HepG2 (cell line): ENCODE data around the gene NT5C. TPM values are rescaled to one million over a fixed set of nuclear protein-coding genes. Genes with fewer than 3 reads are reported as not detected.

Experiments
- ASH2L ChIP-seq: fragments of 300-600, 200-600 bp; sonication (generic); IDR thresholded peaks from 2 replicates; pipeline ENCODE4 v1.7.0; 2017; ENCODE audit warnings: low read depth, mild to moderate bottlenecking, moderate library complexity, mixed read lengths, low read length; ENCODE audit not compliant: insufficient read length
- CREB1 ChIP-seq, 2 experiments: fragments of 450-650 bp in 1 of 2; IDR thresholded peaks; 2 replicates each; pipeline ENCODE4 v1.6.1; 2016 to 2017; ENCODE audit warnings: control low read depth in 1 of 2, mild to moderate bottlenecking in 1 of 2, missing compliant biosample characterization in 1 of 2, missing genetic modification characterization in 1 of 2
- FOXK1 ChIP-seq: sonication (generic); formaldehyde crosslinking; IDR thresholded peaks from 2 replicates; pipeline ENCODE4 v1.4.0; 2020; ENCODE audit warnings: low read depth, missing genetic modification reagents, borderline replicate concordance
- MXI1 ChIP-seq: IDR thresholded peaks from 3 replicates; pipeline ENCODE4 v1.6.1; 2012; ENCODE audit warnings: low read depth, low read length, inconsistent platforms, borderline replicate concordance
- PPARG ChIP-seq: conservative IDR thresholded peaks from 2 replicates; pipeline ENCODE4 v1.6.1; 2016; ENCODE audit warnings: missing biosample characterization, missing genetic modification reagents
- THAP7 ChIP-seq: sonication (generic); formaldehyde crosslinking; IDR thresholded peaks from 2 replicates; pipeline ENCODE4 v1.8.1; 2023; ENCODE audit warnings: mild to moderate bottlenecking, missing genetic modification reagents
- ZKSCAN5 ChIP-seq: sonication (generic); formaldehyde crosslinking; IDR thresholded peaks from 2 replicates; pipeline ENCODE4 v1.5.1; 2020; ENCODE audit warnings: mild to moderate bottlenecking, missing genetic modification reagents
- ZNF296 ChIP-seq: sonication (generic); formaldehyde crosslinking; conservative IDR thresholded peaks from 2 replicates; pipeline ENCODE4 v1.5.0; 2020; ENCODE audit warnings: mild to moderate bottlenecking, missing genetic modification reagents
- ZNF564 ChIP-seq: sonication (generic); formaldehyde crosslinking; IDR thresholded peaks from 2 replicates; pipeline ENCODE4 v1.8.1; 2023; ENCODE audit warnings: mild to moderate bottlenecking, missing genetic modification reagents
- ZNF609 ChIP-seq: sonication (generic); formaldehyde crosslinking; IDR thresholded peaks from 2 replicates; pipeline ENCODE4 v1.4.0; 2020; ENCODE audit warnings: mild to moderate bottlenecking, missing genetic modification reagents, borderline replicate concordance
- ZNF660 ChIP-seq: sonication (generic); formaldehyde crosslinking; IDR thresholded peaks from 2 replicates; pipeline ENCODE4 v1.5.1; 2020; ENCODE audit warnings: mild to moderate bottlenecking, low read depth, missing genetic modification reagents, borderline replicate concordance
- ZNF703 ChIP-seq: sonication (generic); formaldehyde crosslinking; IDR thresholded peaks from 2 replicates; pipeline ENCODE4 v1.5.1; 2020; ENCODE audit warnings: missing genetic modification reagents, mild to moderate bottlenecking, moderate library complexity, borderline replicate concordance
- ZZZ3 ChIP-seq: sonication (generic); formaldehyde crosslinking; IDR thresholded peaks from 2 replicates; pipeline ENCODE4 v1.4.0; 2020; ENCODE audit warnings: missing genetic modification reagents, mild to moderate bottlenecking, borderline replicate concordance
- polyA plus RNA-seq, 8 experiments: library from polyadenylated mRNA; depleted of rRNA in 3 of 8; stranded (reverse) in 7 of 8; unstranded in 1 of 8; fragments of >200 nt; fragmentation: Illumina TruSeq in 4 of 8; extraction: Trizol in 4 of 8; gene quantifications; 2 replicates each; pipeline versions ENCODE4 v1.2.1 to v1.2.3, GENCODE V29; 2011 to 2016; ENCODE audit warnings: low read depth in 4 of 8, missing spikeins in 1 of 8, mixed read lengths in 1 of 8; ENCODE audit not compliant: insufficient read depth in 1 of 8
- total RNA-seq, 5 experiments: library from RNA; depleted of rRNA; stranded (reverse); fragments of >200 nt; fragmentation: Illumina TruSeq; extraction: Trizol; gene quantifications; 2 replicates each; pipeline ENCODE4 v1.2.3, GENCODE V29; 2016; ENCODE audit warnings: low read depth in 1 of 5
- TF ChIP-seq, protein P1 (sequence below): sonication (generic); formaldehyde crosslinking; IDR thresholded peaks from 2 replicates; pipeline ENCODE4 v1.5.1; 2020; ENCODE audit warnings: mild to moderate bottlenecking, missing genetic modification reagents, borderline replicate concordance
- TF ChIP-seq, protein P2 (sequence below): sonication (generic); formaldehyde crosslinking; IDR thresholded peaks from 2 replicates; pipeline ENCODE4 v1.4.0; 2020; ENCODE audit warnings: missing genetic modification reagents, mild to moderate bottlenecking, borderline replicate concordance

Gene NT5C
- total and polyA plus RNA-seq, 2 of the 13 experiments (the other 11 are each of a cell fraction or from before 2014, with no cell fraction given) = 42.8 to 48.6 TPM

DNA sequence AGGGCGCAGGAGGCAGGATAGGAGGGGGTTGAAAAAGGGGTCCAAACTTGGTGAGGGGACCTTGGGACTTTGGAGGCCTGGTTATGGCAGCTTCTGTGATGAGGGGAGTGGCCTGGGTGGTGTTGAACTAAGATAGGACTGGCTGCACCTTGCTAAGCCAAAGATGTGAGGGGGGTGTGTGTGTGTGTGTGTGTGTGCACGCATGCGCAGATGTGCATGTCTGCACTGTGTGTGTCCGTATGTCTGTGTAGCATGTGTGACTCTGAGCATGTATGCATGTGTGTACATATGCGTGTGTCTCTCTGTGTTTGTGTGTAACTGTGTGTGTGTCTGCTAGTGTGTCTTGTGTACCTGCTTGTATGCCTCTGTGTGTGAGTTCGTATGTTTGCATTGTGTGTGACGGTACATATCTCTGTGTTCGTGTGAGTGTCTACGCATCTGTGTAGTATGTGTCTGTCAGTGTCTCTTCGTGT is 39.7 kb downstream of the NT5C start (continued):
- TF ChIP-seq, protein P1, sequence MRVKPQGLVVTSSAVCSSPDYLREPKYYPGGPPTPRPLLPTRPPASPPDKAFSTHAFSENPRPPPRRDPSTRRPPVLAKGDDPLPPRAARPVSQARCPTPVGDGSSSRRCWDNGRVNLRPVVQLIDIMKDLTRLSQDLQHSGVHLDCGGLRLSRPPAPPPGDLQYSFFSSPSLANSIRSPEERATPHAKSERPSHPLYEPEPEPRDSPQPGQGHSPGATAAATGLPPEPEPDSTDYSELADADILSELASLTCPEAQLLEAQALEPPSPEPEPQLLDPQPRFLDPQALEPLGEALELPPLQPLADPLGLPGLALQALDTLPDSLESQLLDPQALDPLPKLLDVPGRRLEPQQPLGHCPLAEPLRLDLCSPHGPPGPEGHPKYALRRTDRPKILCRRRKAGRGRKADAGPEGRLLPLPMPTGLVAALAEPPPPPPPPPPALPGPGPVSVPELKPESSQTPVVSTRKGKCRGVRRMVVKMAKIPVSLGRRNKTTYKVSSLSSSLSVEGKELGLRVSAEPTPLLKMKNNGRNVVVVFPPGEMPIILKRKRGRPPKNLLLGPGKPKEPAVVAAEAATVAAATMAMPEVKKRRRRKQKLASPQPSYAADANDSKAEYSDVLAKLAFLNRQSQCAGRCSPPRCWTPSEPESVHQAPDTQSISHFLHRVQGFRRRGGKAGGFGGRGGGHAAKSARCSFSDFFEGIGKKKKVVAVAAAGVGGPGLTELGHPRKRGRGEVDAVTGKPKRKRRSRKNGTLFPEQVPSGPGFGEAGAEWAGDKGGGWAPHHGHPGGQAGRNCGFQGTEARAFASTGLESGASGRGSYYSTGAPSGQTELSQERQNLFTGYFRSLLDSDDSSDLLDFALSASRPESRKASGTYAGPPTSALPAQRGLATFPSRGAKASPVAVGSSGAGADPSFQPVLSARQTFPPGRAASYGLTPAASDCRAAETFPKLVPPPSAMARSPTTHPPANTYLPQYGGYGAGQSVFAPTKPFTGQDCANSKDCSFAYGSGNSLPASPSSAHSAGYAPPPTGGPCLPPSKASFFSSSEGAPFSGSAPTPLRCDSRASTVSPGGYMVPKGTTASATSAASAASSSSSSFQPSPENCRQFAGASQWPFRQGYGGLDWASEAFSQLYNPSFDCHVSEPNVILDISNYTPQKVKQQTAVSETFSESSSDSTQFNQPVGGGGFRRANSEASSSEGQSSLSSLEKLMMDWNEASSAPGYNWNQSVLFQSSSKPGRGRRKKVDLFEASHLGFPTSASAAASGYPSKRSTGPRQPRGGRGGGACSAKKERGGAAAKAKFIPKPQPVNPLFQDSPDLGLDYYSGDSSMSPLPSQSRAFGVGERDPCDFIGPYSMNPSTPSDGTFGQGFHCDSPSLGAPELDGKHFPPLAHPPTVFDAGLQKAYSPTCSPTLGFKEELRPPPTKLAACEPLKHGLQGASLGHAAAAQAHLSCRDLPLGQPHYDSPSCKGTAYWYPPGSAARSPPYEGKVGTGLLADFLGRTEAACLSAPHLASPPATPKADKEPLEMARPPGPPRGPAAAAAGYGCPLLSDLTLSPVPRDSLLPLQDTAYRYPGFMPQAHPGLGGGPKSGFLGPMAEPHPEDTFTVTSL (CRISPR knock-in tag) = no peak
- 0 out of 2 replicates have a peak, but pooled peaks have one; percentile 44 for TF ChIP-seq ZNF660 (CRISPR knock-in tag)
- TF ChIP-seq PPARG (CRISPR knock-in tag) = no peak
- TF ChIP-seq MXI1 = no peak
- TF ChIP-seq, protein P2, sequence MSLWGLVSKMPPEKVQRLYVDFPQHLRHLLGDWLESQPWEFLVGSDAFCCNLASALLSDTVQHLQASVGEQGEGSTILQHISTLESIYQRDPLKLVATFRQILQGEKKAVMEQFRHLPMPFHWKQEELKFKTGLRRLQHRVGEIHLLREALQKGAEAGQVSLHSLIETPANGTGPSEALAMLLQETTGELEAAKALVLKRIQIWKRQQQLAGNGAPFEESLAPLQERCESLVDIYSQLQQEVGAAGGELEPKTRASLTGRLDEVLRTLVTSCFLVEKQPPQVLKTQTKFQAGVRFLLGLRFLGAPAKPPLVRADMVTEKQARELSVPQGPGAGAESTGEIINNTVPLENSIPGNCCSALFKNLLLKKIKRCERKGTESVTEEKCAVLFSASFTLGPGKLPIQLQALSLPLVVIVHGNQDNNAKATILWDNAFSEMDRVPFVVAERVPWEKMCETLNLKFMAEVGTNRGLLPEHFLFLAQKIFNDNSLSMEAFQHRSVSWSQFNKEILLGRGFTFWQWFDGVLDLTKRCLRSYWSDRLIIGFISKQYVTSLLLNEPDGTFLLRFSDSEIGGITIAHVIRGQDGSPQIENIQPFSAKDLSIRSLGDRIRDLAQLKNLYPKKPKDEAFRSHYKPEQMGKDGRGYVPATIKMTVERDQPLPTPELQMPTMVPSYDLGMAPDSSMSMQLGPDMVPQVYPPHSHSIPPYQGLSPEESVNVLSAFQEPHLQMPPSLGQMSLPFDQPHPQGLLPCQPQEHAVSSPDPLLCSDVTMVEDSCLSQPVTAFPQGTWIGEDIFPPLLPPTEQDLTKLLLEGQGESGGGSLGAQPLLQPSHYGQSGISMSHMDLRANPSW = no peak
- no peak for TF ChIP-seq ZNF609 (CRISPR knock-in tag)
- no peak for TF ChIP-seq ZNF703 (CRISPR knock-in tag)
- no peak for TF ChIP-seq ZNF564 (CRISPR knock-in tag)
- no peak for TF ChIP-seq THAP7 (CRISPR knock-in tag)
- no peak for TF ChIP-seq ZKSCAN5 (CRISPR knock-in tag)
- no peak for TF ChIP-seq FOXK1 (CRISPR knock-in tag)
- peak; percentile 70; the same call in 1 of the 2 replicates for TF ChIP-seq ZNF296 (CRISPR knock-in tag)
- no peak for TF ChIP-seq ASH2L
- TF ChIP-seq CREB1 (IDR thresholded peaks at IDR 0.05) = peak; percentile 20; the same call in 1 of the 2 replicates
- TF ChIP-seq CREB1 (CRISPR knock-in tag; IDR thresholded peaks at IDR 0.05) = no peak
- no peak for TF ChIP-seq ZZZ3 (CRISPR knock-in tag)
